Measurements from ENCODE around the gene ASPSCR1. TPM values are rescaled to one million over a fixed set of nuclear protein-coding genes. Genes with fewer than 3 reads are reported as not detected.
A peak's percentile ranks its signal among the peaks of the same experiment; 100 is the strongest.

ASPSCR1 gene
- total RNA-seq, 2 experiments from 2014 or later: 77.8 to 89.1 TPM

GRCh38 chr17:81941484-81942166, 35.8 kb upstream of the ASPSCR1 start:
- Histone ChIP-seq H3K9me2 (ENCODE audit: insufficient read depth, low read length) (no peaks in the 10 kb centered on the region), H3K27ac (ENCODE audit: low read depth, low read length, poor library complexity, severe bottlenecking) (no peak overlapping the region), H3K4me3 (ENCODE audit: low read depth, low read length, poor library complexity, severe bottlenecking) (peak overlapping the region; percentile 13), H4K20me1 (ENCODE audit: insufficient read depth, low read length) (no peaks in the 10 kb centered on the region), H3K9me3 (ENCODE audit: low read length) (no peaks in the 10 kb centered on the region), H3K36me3 (ENCODE audit: insufficient read depth, low read length) (no peaks in the 10 kb centered on the region), H3K4me2 (ENCODE audit: low read length) (peak overlapping the region; percentile 50), H2AFZ (ENCODE audit: low read length) (no peak overlapping the region), H3K4me1 (ENCODE audit: insufficient read depth, low read length, poor library complexity, severe bottlenecking) (peaks cover 36% of the 10 kb centered on the region), H3K79me2 (ENCODE audit: insufficient read depth, low read depth, low read length) (peaks cover 2% of the 10 kb centered on the region; the same call in 1 of the 2 replicates)
- DNase-seq (ENCODE audit: low spot score): peak; percentile 63
- ChIA-PET CTCF (ENCODE audit: unreplicated experiment) (interaction anchor here (0.6 kb wide), 1 partner anchor 78 kb away, joined by 6 read pairs; no protein-coding TSS in a partner anchor), POLR2A (no interaction called here)
- intact Hi-C loops (cut with micrococcal nuclease; ENCODE audit: unreplicated experiment): no loop called here
- BruUV-seq (replicated peaks): no TSS peak
- TF ChIP-seq CTCF (conservative IDR thresholded peaks at IDR 0.05; ENCODE audit: low read length): no peak
- TF ChIP-seq EZH2phosphoT487 (IDR thresholded peaks at IDR 0.05; ENCODE audit: borderline replicate concordance, low read depth, low read length): no peak

GRCh38 chr17:81942167-81942553, 35.3 kb upstream of the ASPSCR1 start:
- Histone ChIP-seq H3K4me1 (ENCODE audit: insufficient read depth, low read length, poor library complexity, severe bottlenecking) (peaks cover 36% of the 10 kb centered on the region), H3K9me2 (ENCODE audit: insufficient read depth, low read length) (no peaks in the 10 kb centered on the region), H3K4me3 (ENCODE audit: low read depth, low read length, poor library complexity, severe bottlenecking) (no peak overlapping the region), H3K27ac (ENCODE audit: low read depth, low read length, poor library complexity, severe bottlenecking) (no peak overlapping the region), H3K79me2 (ENCODE audit: insufficient read depth, low read depth, low read length) (no peaks in the 10 kb centered on the region), H2AFZ (ENCODE audit: low read length) (no peak overlapping the region), H3K4me2 (ENCODE audit: low read length) (peak overlapping the region; percentile 50), H3K36me3 (ENCODE audit: insufficient read depth, low read length) (no peaks in the 10 kb centered on the region), H4K20me1 (ENCODE audit: insufficient read depth, low read length) (no peaks in the 10 kb centered on the region), H3K9me3 (ENCODE audit: low read length) (no peaks in the 10 kb centered on the region)
- no TSS peak for BruUV-seq (replicated peaks)
- ChIA-PET POLR2A (interaction anchor here (0.6 kb wide), 1 partner anchor 68 kb away, joined by 5 read pairs; no protein-coding TSS in a partner anchor), CTCF (ENCODE audit: unreplicated experiment) (interaction anchor here (0.6 kb wide), 1 partner anchor 79 kb away, joined by 6 read pairs; no protein-coding TSS in a partner anchor)
- intact Hi-C loops (cut with micrococcal nuclease; ENCODE audit: unreplicated experiment): no loop called here
- no peak for DNase-seq (ENCODE audit: low spot score)
- TF ChIP-seq EZH2phosphoT487 (IDR thresholded peaks at IDR 0.05; ENCODE audit: borderline replicate concordance, low read depth, low read length): no peak
- TF ChIP-seq CTCF (conservative IDR thresholded peaks at IDR 0.05; ENCODE audit: low read length): no peak

GRCh38 chr17:81944858-81945257, 32.6 kb upstream of the ASPSCR1 start:
- H3K4me2 ChIP-seq (ENCODE audit: low read length): no peak overlapping the region
- no peaks in the 10 kb centered on the region for H3K9me2 ChIP-seq (ENCODE audit: insufficient read depth, low read length)
- DNase-seq (ENCODE audit: low spot score): no peak
- no peak overlapping the region for H3K27ac ChIP-seq (ENCODE audit: low read depth, low read length, poor library complexity, severe bottlenecking)
- no peaks in the 10 kb centered on the region for H3K79me2 ChIP-seq (ENCODE audit: insufficient read depth, low read depth, low read length)
- ChIA-PET POLR2A (interaction anchor here (1.1 kb wide), 1 partner anchor 68 kb away, joined by 3 read pairs; no protein-coding TSS in a partner anchor), CTCF (ENCODE audit: unreplicated experiment) (no interaction called here)
- TF ChIP-seq EZH2phosphoT487 (IDR thresholded peaks at IDR 0.05; ENCODE audit: borderline replicate concordance, low read depth, low read length): no peak
- no peak for TF ChIP-seq CTCF (conservative IDR thresholded peaks at IDR 0.05; ENCODE audit: low read length)
- H3K4me3 ChIP-seq (ENCODE audit: low read depth, low read length, poor library complexity, severe bottlenecking): no peak overlapping the region
- H3K9me3 ChIP-seq (ENCODE audit: low read length): no peaks in the 10 kb centered on the region
- no peaks in the 10 kb centered on the region for H4K20me1 ChIP-seq (ENCODE audit: insufficient read depth, low read length)
- no TSS peak for BruUV-seq (replicated peaks)
- intact Hi-C loops (cut with micrococcal nuclease; ENCODE audit: unreplicated experiment): no loop called here
- no peaks in the 10 kb centered on the region for H3K36me3 ChIP-seq (ENCODE audit: insufficient read depth, low read length)
- no peak overlapping the region for H2AFZ ChIP-seq (ENCODE audit: low read length)
- peaks cover 23% of the 10 kb centered on the region for H3K4me1 ChIP-seq (ENCODE audit: insufficient read depth, low read length, poor library complexity, severe bottlenecking)
